Liver (tissue), 9 donors: Measurements from ENCODE around the gene GPR84. TPM values are rescaled to one million over a fixed set of nuclear protein-coding genes. Genes with fewer than 3 reads are reported as not detected.

Source experiments
- DNase-seq: peaks from one replicate; pipeline ENCODE4 v3.0.0-alpha.2; 2017; ENCODE audit warnings: low spot score
- H3K27ac ChIP-seq, 2 donors: one replicate each; pipeline ENCODE4 v1.7.0; 2013; ENCODE audit warnings: inconsistent platforms in 2 of 2, low read length in 2 of 2, control low read depth in 1 of 2, low read depth in 1 of 2, mild to moderate bottlenecking in 1 of 2
- H3K27me3 ChIP-seq, 4 donors: one replicate each; pipeline versions ENCODE4 v1.6.1 to v1.7.0; 2013; ENCODE audit warnings: low read length in 3 of 4, inconsistent platforms in 1 of 4, mild to moderate bottlenecking in 1 of 4, moderate library complexity in 1 of 4; ENCODE audit not compliant: control insufficient read depth in 4 of 4, insufficient read depth in 4 of 4
- H3K36me3 ChIP-seq, 4 donors: one replicate each; pipeline versions ENCODE4 v1.6.1 to v1.7.0; 2013; ENCODE audit warnings: low read length in 3 of 4, mild to moderate bottlenecking in 3 of 4, low read depth in 1 of 4, moderate library complexity in 1 of 4; ENCODE audit not compliant: control insufficient read depth in 4 of 4, insufficient read depth in 3 of 4
- H3K4me1 ChIP-seq, 4 donors: one replicate each; pipeline versions ENCODE4 v1.6.1 to v1.7.0; 2013; ENCODE audit warnings: low read length in 3 of 4, mild to moderate bottlenecking in 3 of 4, moderate library complexity in 1 of 4; ENCODE audit not compliant: control insufficient read depth in 4 of 4, insufficient read depth in 4 of 4
- H3K4me3 ChIP-seq, 3 donors: one replicate each; pipeline versions ENCODE4 v1.6.1 to v1.7.0; 2013; ENCODE audit warnings: low read length in 3 of 3, control low read depth in 1 of 3, low read depth in 1 of 3, mild to moderate bottlenecking in 1 of 3
- H3K9ac ChIP-seq, 2 donors: one replicate each; pipeline ENCODE4 v1.7.0; 2013; ENCODE audit warnings: low read length in 2 of 2, mild to moderate bottlenecking in 2 of 2, moderate library complexity in 2 of 2, control low read depth in 1 of 2, low read depth in 1 of 2
- H3K9me3 ChIP-seq, 4 donors: one replicate each; pipeline versions ENCODE4 v1.6.1 to v1.7.0; 2013; ENCODE audit warnings: low read length in 3 of 4; ENCODE audit not compliant: control insufficient read depth in 4 of 4
- EGR1 ChIP-seq, 2 donors: IDR thresholded peaks; 2 replicates each; pipeline ENCODE4 v1.6.1; 2016 to 2018; ENCODE audit warnings: antibody characterized with exemption in 2 of 2, low read depth in 2 of 2
- FOXA1 ChIP-seq: IDR thresholded peaks from 2 replicates; pipeline ENCODE4 v1.6.1; 2016; ENCODE audit warnings: antibody characterized with exemption
- FOXA2 ChIP-seq: IDR thresholded peaks from 2 replicates; pipeline ENCODE4 v1.6.1; 2016; ENCODE audit warnings: antibody characterized with exemption
- HNF4A ChIP-seq, 2 donors: conservative IDR thresholded peaks; 2 replicates each; pipeline ENCODE4 v1.6.1; 2016; ENCODE audit warnings: antibody characterized with exemption in 2 of 2, mild to moderate bottlenecking in 2 of 2
- JUND ChIP-seq, 2 donors: IDR thresholded peaks; 2 replicates each; pipeline ENCODE4 v1.6.1; 2016; ENCODE audit warnings: antibody characterized with exemption in 2 of 2
- NR2F2 ChIP-seq: IDR thresholded peaks from 2 replicates; pipeline ENCODE4 v1.6.1; 2016; ENCODE audit warnings: antibody characterized with exemption
- RXRA ChIP-seq, 2 donors: IDR thresholded peaks; 2 replicates each; pipeline ENCODE4 v1.6.1; 2017 to 2018; ENCODE audit warnings: antibody characterized with exemption in 2 of 2, mild to moderate bottlenecking in 1 of 2
- TAF1 ChIP-seq: conservative IDR thresholded peaks from 2 replicates; pipeline ENCODE4 v1.6.1; 2016; ENCODE audit warnings: antibody characterized with exemption, mild to moderate bottlenecking
- YY1 ChIP-seq: IDR thresholded peaks from 2 replicates; pipeline ENCODE4 v1.6.1; 2016; ENCODE audit warnings: antibody characterized with exemption, mild to moderate bottlenecking
- WGBS: extraction: QIAGEN DNeasy Blood & Tissue Kit; methylation state at CpG from one replicate; pipeline ENCODE4 v1.1.7; 2013; 5-methylcytosine and 5-hydroxymethylcytosine counted together
- polyA plus RNA-seq, 2 donors: library from polyadenylated mRNA; stranded (reverse) in 1 of 2; unstranded in 1 of 2; fragments of 200-250 nt in 1 of 2; fragments of >200 nt in 1 of 2; fragmentation: Nextera tagmentation in 1 of 2; extraction: Ambion mirVana in 1 of 2; gene quantifications; one replicate each; pipeline versions ENCODE4 v1.2.1 to v1.2.3, GENCODE V29; 2013 to 2015
- total RNA-seq, 2 donors: library from RNA; depleted of rRNA; stranded (reverse); fragments of >200 nt; gene quantifications; one replicate each; pipeline ENCODE4 v1.2.3, GENCODE V29; 2014
- TF ChIP-seq, protein P1 (sequence below): fragments of 150-350 bp; IDR thresholded peaks from 2 replicates; pipeline ENCODE4 v1.5.1; 2017; ENCODE audit warnings: improper control_type of control experiment, low read depth, low read length; ENCODE audit not compliant: missing input control
- TF ChIP-seq, protein P2 (sequence below): IDR thresholded peaks from 2 replicates; pipeline ENCODE4 v1.6.1; 2016; ENCODE audit warnings: antibody characterized with exemption
- TF ChIP-seq, protein P3 (sequence below): IDR thresholded peaks from 2 replicates; pipeline ENCODE4 v1.6.1; 2016; ENCODE audit warnings: antibody characterized with exemption
- TF ChIP-seq, protein P4 (sequence below): IDR thresholded peaks from 2 replicates; pipeline ENCODE4 v1.6.1; 2016; ENCODE audit warnings: antibody characterized with exemption, mild to moderate bottlenecking
- TF ChIP-seq, protein P5 (sequence below): IDR thresholded peaks from 2 replicates; pipeline ENCODE4 v1.6.1; 2016; ENCODE audit warnings: antibody characterized with exemption
- donor health status: healthy.
- donor health status: healthy.
- donor health status: healthy.
- donor health status: healthy.
- donor health status: healthy.

GPR84 gene
- total and polyA plus RNA-seq, 4 donors = 0.09 to 0.37 (median 0.33) TPM; not detected in 1

DNA sequence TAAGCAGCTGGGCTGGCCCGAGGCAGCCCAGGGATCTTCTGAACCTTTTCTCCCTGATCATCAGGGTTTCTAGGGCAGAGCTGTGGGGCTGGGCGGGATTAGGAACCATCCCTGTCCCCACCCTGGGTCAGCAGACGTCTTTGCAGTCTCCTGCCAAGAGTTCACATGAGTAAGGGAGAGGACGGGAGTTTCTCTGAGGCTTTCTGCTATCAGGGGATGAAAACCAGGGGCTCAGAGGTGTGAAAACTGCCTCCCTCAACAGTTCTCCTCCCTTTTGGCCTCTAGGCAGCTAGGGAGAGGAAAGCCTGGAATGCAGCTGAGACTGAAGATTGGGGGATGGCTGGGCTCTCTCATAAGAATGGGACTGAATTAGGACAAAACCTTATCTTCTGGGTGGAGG, 12.3 kb upstream of the GPR84 start (continued):
- TF ChIP-seq FOXA1 = no peak

DNA sequence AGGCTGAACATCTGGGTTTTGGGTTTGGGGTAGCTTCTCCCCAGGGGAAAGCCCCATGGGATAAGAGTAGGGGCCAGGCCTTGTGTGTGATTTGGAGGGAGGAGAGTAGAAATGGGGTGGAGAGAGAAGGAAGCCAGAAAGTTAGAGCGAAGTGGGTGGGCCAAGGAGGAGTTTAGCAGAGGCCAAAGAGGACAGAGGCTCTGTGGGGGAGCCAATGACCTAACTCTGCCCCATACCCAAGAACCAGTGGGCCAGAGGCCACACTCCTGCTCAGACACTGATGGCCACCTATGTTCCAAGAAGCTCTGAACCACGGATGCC, 10.9 kb upstream of the GPR84 start:
- Histone ChIP-seq H3K36me3 (peaks cover 0 to 8% (median 2%) of the 10 kb centered on the region in 4 donors), H3K4me1 (peaks cover 5 to 13% (median 6%) of the 10 kb centered on the region in 4 donors), H3K4me3 (no peak overlapping the region), H3K27me3 (no peaks in the 10 kb centered on the region), H3K9ac (no peak overlapping the region), H3K9me3 (no peaks in the 10 kb centered on the region), H3K27ac (no peak overlapping the region)
- no peak for DNase-seq
- TF ChIP-seq HNF4A (conservative IDR thresholded peaks at IDR 0.05) (no peak), RXRA (IDR thresholded peaks at IDR 0.05) (no peak), JUND (IDR thresholded peaks at IDR 0.05) (no peak), NR2F2 (no peak), FOXA2 (no peak)
- TF ChIP-seq, protein P1, sequence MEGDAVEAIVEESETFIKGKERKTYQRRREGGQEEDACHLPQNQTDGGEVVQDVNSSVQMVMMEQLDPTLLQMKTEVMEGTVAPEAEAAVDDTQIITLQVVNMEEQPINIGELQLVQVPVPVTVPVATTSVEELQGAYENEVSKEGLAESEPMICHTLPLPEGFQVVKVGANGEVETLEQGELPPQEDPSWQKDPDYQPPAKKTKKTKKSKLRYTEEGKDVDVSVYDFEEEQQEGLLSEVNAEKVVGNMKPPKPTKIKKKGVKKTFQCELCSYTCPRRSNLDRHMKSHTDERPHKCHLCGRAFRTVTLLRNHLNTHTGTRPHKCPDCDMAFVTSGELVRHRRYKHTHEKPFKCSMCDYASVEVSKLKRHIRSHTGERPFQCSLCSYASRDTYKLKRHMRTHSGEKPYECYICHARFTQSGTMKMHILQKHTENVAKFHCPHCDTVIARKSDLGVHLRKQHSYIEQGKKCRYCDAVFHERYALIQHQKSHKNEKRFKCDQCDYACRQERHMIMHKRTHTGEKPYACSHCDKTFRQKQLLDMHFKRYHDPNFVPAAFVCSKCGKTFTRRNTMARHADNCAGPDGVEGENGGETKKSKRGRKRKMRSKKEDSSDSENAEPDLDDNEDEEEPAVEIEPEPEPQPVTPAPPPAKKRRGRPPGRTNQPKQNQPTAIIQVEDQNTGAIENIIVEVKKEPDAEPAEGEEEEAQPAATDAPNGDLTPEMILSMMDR = no peak
- TF ChIP-seq, protein P2, sequence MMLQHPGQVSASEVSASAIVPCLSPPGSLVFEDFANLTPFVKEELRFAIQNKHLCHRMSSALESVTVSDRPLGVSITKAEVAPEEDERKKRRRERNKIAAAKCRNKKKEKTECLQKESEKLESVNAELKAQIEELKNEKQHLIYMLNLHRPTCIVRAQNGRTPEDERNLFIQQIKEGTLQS = no peak
- TF ChIP-seq, protein P3, sequence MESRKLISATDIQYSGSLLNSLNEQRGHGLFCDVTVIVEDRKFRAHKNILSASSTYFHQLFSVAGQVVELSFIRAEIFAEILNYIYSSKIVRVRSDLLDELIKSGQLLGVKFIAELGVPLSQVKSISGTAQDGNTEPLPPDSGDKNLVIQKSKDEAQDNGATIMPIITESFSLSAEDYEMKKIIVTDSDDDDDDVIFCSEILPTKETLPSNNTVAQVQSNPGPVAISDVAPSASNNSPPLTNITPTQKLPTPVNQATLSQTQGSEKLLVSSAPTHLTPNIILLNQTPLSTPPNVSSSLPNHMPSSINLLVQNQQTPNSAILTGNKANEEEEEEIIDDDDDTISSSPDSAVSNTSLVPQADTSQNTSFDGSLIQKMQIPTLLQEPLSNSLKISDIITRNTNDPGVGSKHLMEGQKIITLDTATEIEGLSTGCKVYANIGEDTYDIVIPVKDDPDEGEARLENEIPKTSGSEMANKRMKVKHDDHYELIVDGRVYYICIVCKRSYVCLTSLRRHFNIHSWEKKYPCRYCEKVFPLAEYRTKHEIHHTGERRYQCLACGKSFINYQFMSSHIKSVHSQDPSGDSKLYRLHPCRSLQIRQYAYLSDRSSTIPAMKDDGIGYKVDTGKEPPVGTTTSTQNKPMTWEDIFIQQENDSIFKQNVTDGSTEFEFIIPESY = no peak
- 87% methylated on average over 2 of the region's 2 CpGs for WGBS

DNA sequence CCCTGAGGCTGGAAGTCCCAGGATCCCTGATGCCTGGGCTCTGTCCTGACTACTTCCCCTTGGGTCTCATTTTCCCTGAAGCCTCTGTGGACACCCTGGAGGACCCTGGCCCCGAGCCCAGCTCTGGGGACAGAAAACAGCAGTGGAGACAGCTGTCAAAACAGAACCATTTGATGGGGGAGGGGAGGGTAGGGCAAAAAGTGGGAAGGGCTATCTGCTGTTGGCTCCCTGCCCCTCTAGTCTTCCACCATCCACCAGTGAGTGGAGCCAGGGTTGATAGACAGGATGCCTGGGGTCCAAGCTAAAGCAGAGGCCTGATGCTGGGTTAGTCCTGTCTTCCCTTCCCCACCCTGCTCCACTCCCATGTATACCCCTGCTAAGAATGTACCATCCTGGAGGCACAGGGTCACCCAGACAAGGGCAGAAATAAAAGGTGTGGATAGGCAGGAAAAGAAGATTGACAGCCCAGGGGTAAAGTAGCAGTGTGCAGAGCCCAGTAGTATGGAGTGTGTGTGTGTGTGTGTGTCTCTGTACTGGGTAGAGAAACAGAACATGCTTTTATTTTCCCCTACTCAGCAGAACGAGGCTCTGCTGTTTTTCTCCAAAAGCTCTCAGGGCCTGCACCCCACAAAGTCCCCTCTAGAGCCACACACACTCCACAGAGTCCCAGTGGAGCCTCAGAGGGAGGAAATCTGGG, 10.4 kb upstream of the GPR84 start:
- H3K27ac ChIP-seq = no peak overlapping the region
- H3K27me3 ChIP-seq = no peaks in the 10 kb centered on the region
- peaks cover 0 to 8% (median 2%) of the 10 kb centered on the region in 4 donors for H3K36me3 ChIP-seq
- no peak for DNase-seq
- peaks cover 5 to 11% (median 6%) of the 10 kb centered on the region in 4 donors for H3K4me1 ChIP-seq
- no peaks in the 10 kb centered on the region for H3K9me3 ChIP-seq
- TF ChIP-seq YY1 (no peak), EGR1 (IDR thresholded peaks at IDR 0.05; ENCODE audit: low read depth in 2 of 2) (no peak), TAF1 (no peak), FOXA1 (no peak), FOXA2 (no peak), RXRA (IDR thresholded peaks at IDR 0.05) (no peak)
- TF ChIP-seq, protein P1 = no peak
- TF ChIP-seq, protein P4, sequence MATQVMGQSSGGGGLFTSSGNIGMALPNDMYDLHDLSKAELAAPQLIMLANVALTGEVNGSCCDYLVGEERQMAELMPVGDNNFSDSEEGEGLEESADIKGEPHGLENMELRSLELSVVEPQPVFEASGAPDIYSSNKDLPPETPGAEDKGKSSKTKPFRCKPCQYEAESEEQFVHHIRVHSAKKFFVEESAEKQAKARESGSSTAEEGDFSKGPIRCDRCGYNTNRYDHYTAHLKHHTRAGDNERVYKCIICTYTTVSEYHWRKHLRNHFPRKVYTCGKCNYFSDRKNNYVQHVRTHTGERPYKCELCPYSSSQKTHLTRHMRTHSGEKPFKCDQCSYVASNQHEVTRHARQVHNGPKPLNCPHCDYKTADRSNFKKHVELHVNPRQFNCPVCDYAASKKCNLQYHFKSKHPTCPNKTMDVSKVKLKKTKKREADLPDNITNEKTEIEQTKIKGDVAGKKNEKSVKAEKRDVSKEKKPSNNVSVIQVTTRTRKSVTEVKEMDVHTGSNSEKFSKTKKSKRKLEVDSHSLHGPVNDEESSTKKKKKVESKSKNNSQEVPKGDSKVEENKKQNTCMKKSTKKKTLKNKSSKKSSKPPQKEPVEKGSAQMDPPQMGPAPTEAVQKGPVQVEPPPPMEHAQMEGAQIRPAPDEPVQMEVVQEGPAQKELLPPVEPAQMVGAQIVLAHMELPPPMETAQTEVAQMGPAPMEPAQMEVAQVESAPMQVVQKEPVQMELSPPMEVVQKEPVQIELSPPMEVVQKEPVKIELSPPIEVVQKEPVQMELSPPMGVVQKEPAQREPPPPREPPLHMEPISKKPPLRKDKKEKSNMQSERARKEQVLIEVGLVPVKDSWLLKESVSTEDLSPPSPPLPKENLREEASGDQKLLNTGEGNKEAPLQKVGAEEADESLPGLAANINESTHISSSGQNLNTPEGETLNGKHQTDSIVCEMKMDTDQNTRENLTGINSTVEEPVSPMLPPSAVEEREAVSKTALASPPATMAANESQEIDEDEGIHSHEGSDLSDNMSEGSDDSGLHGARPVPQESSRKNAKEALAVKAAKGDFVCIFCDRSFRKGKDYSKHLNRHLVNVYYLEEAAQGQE = no peak
- TF ChIP-seq, protein P5, sequence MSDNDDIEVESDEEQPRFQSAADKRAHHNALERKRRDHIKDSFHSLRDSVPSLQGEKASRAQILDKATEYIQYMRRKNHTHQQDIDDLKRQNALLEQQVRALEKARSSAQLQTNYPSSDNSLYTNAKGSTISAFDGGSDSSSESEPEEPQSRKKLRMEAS = no peak
- TF ChIP-seq, protein P2 = no peak
- 71% methylated on average over 2 of the region's 2 CpGs for WGBS
- H3K4me3 ChIP-seq = no peak overlapping the region
- H3K9ac ChIP-seq = no peak overlapping the region
